H9 (cell line): Measurements from ENCODE around the gene AVPR2. TPM values are rescaled to one million over a fixed set of nuclear protein-coding genes. Genes with fewer than 3 reads are reported as not detected.

Experiments used
- DNase-seq: peaks from one replicate; pipeline ENCODE4 v3.0.0-alpha.2; 2017
- H2AFZ ChIP-seq: one replicate; pipeline ENCODE4 v1.6.1; 2013; ENCODE audit warnings: mild to moderate bottlenecking, low read length, control low read depth, moderate library complexity
- H2AK5ac ChIP-seq: 2 replicates; pipeline ENCODE4 v1.6.1; 2013; ENCODE audit warnings: low read length, control low read depth, mixed read lengths; ENCODE audit not compliant: insufficient read length
- H2BK120ac ChIP-seq: one replicate; pipeline ENCODE4 v1.6.1; 2013; ENCODE audit warnings: low read depth, mild to moderate bottlenecking, low read length, control low read depth, inconsistent platforms; ENCODE audit not compliant: poor library complexity, severe bottlenecking
- H2BK12ac ChIP-seq: 2 replicates; pipeline ENCODE4 v1.6.1; 2013; ENCODE audit warnings: low read length, control low read depth, mixed read lengths, low read depth; ENCODE audit not compliant: insufficient read length
- H2BK15ac ChIP-seq: 2 replicates; pipeline ENCODE4 v1.6.1; 2013; ENCODE audit warnings: low read depth, low read length, control low read depth
- H2BK20ac ChIP-seq: one replicate; pipeline ENCODE4 v1.6.1; 2013; ENCODE audit warnings: low read depth, mild to moderate bottlenecking, low read length, control low read depth, inconsistent platforms; ENCODE audit not compliant: poor library complexity, severe bottlenecking
- H2BK5ac ChIP-seq: 2 replicates; pipeline ENCODE4 v1.6.1; 2013; ENCODE audit warnings: low read length, control low read depth, mixed read lengths; ENCODE audit not compliant: insufficient read length
- H3K14ac ChIP-seq: 2 replicates; pipeline ENCODE4 v1.6.1; 2013; ENCODE audit warnings: low read length, control low read depth; ENCODE audit not compliant: insufficient read depth
- H3K18ac ChIP-seq: 2 replicates; pipeline ENCODE4 v1.6.1; 2013; ENCODE audit warnings: low read depth, mild to moderate bottlenecking, mixed read lengths, low read length, control low read depth; ENCODE audit not compliant: insufficient read length
- H3K23ac ChIP-seq: 2 replicates; pipeline ENCODE4 v1.6.1; 2013; ENCODE audit warnings: low read length, control low read depth, mixed read lengths, low read depth; ENCODE audit not compliant: insufficient read length
- H3K23me2 ChIP-seq: 2 replicates; pipeline ENCODE4 v1.6.1; 2013; ENCODE audit warnings: low read depth, mild to moderate bottlenecking, mixed read lengths, low read length, control low read depth; ENCODE audit not compliant: insufficient read length, poor library complexity, severe bottlenecking
- H3K27ac ChIP-seq: 2 replicates; pipeline ENCODE4 v1.5.1; 2013; ENCODE audit warnings: low read length, control low read depth, mixed read lengths, low read depth; ENCODE audit not compliant: insufficient read length
- H3K27me3 ChIP-seq: 2 replicates; pipeline ENCODE4 v1.6.1; 2013; ENCODE audit warnings: low read length, control low read depth, inconsistent platforms; ENCODE audit not compliant: insufficient read depth
- H3K4ac ChIP-seq: 2 replicates; pipeline ENCODE4 v1.6.1; 2013; ENCODE audit warnings: low read depth, mild to moderate bottlenecking, control low read depth, inconsistent platforms, low read length, moderate library complexity
- H3K4me1 ChIP-seq: 2 replicates; pipeline ENCODE4 v1.6.1; 2013; ENCODE audit warnings: low read length, control low read depth, inconsistent platforms; ENCODE audit not compliant: insufficient read depth
- H3K4me2 ChIP-seq: 2 replicates; pipeline ENCODE4 v1.6.1; 2013; ENCODE audit warnings: low read length, control low read depth, mixed read lengths; ENCODE audit not compliant: insufficient read length, insufficient read depth
- H3K56ac ChIP-seq: 2 replicates; pipeline ENCODE4 v1.6.1; 2013; ENCODE audit warnings: low read depth, mild to moderate bottlenecking, mixed read lengths, low read length, control low read depth; ENCODE audit not compliant: insufficient read length
- H3K79me1 ChIP-seq: 2 replicates; pipeline ENCODE4 v1.6.1; 2013; ENCODE audit warnings: low read depth, mild to moderate bottlenecking, moderate library complexity, low read length, control low read depth, inconsistent platforms; ENCODE audit not compliant: insufficient read depth, poor library complexity, severe bottlenecking
- H3K79me2 ChIP-seq: 2 replicates; pipeline ENCODE4 v1.6.1; 2013; ENCODE audit warnings: low read length, control low read depth, inconsistent platforms; ENCODE audit not compliant: insufficient read depth
- H3K9ac ChIP-seq: 2 replicates; pipeline ENCODE4 v1.6.1; 2013; ENCODE audit warnings: low read length, control low read depth, mixed read lengths; ENCODE audit not compliant: insufficient read length; ENCODE audit errors: extremely low read depth
- H3K9me3 ChIP-seq: one replicate; pipeline ENCODE4 v1.6.1; 2013; ENCODE audit warnings: low read depth, low read length, inconsistent platforms; ENCODE audit not compliant: control insufficient read depth
- H3T11ph ChIP-seq: one replicate; pipeline ENCODE4 v1.6.1; 2013; ENCODE audit warnings: mild to moderate bottlenecking, low read length, control low read depth, inconsistent platforms
- H4K20me1 ChIP-seq: one replicate; pipeline ENCODE4 v1.6.1; 2013; ENCODE audit not compliant: control insufficient read depth, insufficient read length, insufficient read depth
- H4K5ac ChIP-seq: 2 replicates; pipeline ENCODE4 v1.6.1; 2013; ENCODE audit warnings: low read depth, mild to moderate bottlenecking, mixed read lengths, low read length, control low read depth; ENCODE audit not compliant: insufficient read length
- H4K8ac ChIP-seq: replicated peaks from 2 replicates; pipeline ENCODE4 v1.6.1; 2013; ENCODE audit warnings: low read length, control low read depth, mixed read lengths, low read depth; ENCODE audit not compliant: insufficient read length
- H4K91ac ChIP-seq: 2 replicates; pipeline ENCODE4 v1.6.1; 2013; ENCODE audit warnings: low read depth, mild to moderate bottlenecking, moderate library complexity, mixed read lengths, low read length, control low read depth; ENCODE audit not compliant: insufficient read length
- H3K27ac Mint-ChIP-seq, 3 experiments: 2 replicates in 2 of 3; 3 replicates in 1 of 3; pipeline ENCODE4 v1.8.0; 2020 to 2021; ENCODE audit warnings: mixed read lengths in 3 of 3, mild to moderate bottlenecking in 1 of 3, moderate library complexity in 1 of 3
- H3K27me3 Mint-ChIP-seq: 2 replicates; pipeline ENCODE4 v1.8.0; 2021; ENCODE audit warnings: low read depth, mild to moderate bottlenecking, moderate library complexity, mixed read lengths
- H3K36me3 Mint-ChIP-seq, 3 experiments: 2 replicates in 2 of 3; 3 replicates in 1 of 3; pipeline ENCODE4 v1.8.0; 2020 to 2021; ENCODE audit warnings: low read depth in 3 of 3, mixed read lengths in 3 of 3; ENCODE audit not compliant: insufficient read depth in 1 of 3
- H3K4me1 Mint-ChIP-seq, 2 experiments: 2 replicates each; pipeline ENCODE4 v1.8.0; 2020; ENCODE audit warnings: mixed read lengths in 2 of 2
- H3K4me3 Mint-ChIP-seq, 2 experiments: 2 replicates in 1 of 2; 3 replicates in 1 of 2; pipeline ENCODE4 v1.8.0; 2020 to 2021; ENCODE audit warnings: mild to moderate bottlenecking in 2 of 2, mixed read lengths in 2 of 2, moderate library complexity in 1 of 2
- H3K9me3 Mint-ChIP-seq, 2 experiments: 2 replicates in 1 of 2; 3 replicates in 1 of 2; pipeline ENCODE4 v1.8.0; 2020; ENCODE audit warnings: mild to moderate bottlenecking in 2 of 2, mixed read lengths in 2 of 2, moderate library complexity in 1 of 2
- WGBS: extraction: QIAGEN DNeasy Blood & Tissue Kit; methylation state at CpG from one replicate; pipeline ENCODE4 v1.1.7; 2013; ENCODE audit warnings: missing lambda C conversion rate, low lambda C conversion rate, mixed read lengths; ENCODE audit not compliant: insufficient read length; ENCODE audit errors: extremely low coverage; 5-methylcytosine and 5-hydroxymethylcytosine counted together
- total RNA-seq: library from RNA; stranded (reverse); gene quantifications from 2 replicates; pipeline ENCODE4 v1.2.1, GENCODE V29; 2021
- TF ChIP-seq, protein P1 (sequence below): fragments of 200-600 bp; sonication (generic); conservative IDR thresholded peaks from 3 replicates; pipeline ENCODE4 v1.8.0; 2021; ENCODE audit warnings: antibody characterized with exemption, mild to moderate bottlenecking

The AVPR2 gene
- total RNA-seq, 1 experiment from 2014 or later, result not detected

DNA sequence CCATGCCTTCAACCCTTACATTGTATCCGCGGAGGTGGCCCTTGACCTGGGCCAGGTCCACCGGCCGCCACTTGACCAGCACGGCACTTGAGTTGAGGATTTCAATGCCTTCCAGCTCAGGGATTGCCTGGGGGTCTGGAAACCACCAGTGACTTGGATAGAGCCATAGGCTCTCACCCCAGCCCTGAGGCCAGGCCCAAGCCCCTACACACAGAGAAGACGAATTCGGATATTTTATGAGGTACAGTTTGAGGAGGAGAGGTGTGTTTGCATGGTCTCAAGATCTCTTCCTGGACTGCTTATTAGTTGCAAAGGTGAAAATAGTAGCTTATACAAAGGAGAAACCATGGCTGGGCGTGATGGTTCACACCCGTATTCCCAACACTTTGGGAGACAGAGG, 38.8 kb upstream of the AVPR2 start:
- peaks cover 65 to 85% of the 10 kb centered on the region in 2 experiments for H3K9me3 Mint-ChIP-seq
- Histone ChIP-seq H3K14ac (no peak overlapping the region), H4K5ac (no peak overlapping the region), H3K18ac (no peak overlapping the region), H2BK20ac (no peak overlapping the region), H3K4me2 (no peak overlapping the region), H2BK12ac (no peak overlapping the region), H3K27ac (no peak overlapping the region), H3K79me1 (no peaks in the 10 kb centered on the region), H3K4ac (no peak overlapping the region), H4K8ac (no peak overlapping the region), H3K23me2 (no peaks in the 10 kb centered on the region), H3T11ph (no peak overlapping the region), H2BK120ac (no peak overlapping the region), H2BK5ac (no peak overlapping the region), H3K9ac (no peak overlapping the region), H2AFZ (no peak overlapping the region), H4K91ac (no peak overlapping the region), H3K9me3 (peaks cover 21% of the 10 kb centered on the region), H3K23ac (no peak overlapping the region), H2AK5ac (no peak overlapping the region), H3K79me2 (no peaks in the 10 kb centered on the region), H3K4me1 (no peaks in the 10 kb centered on the region), H3K56ac (no peak overlapping the region), H2BK15ac (no peak overlapping the region), H3K27me3 (no peaks in the 10 kb centered on the region), H4K20me1 (no peaks in the 10 kb centered on the region)
- TF ChIP-seq, protein P1, sequence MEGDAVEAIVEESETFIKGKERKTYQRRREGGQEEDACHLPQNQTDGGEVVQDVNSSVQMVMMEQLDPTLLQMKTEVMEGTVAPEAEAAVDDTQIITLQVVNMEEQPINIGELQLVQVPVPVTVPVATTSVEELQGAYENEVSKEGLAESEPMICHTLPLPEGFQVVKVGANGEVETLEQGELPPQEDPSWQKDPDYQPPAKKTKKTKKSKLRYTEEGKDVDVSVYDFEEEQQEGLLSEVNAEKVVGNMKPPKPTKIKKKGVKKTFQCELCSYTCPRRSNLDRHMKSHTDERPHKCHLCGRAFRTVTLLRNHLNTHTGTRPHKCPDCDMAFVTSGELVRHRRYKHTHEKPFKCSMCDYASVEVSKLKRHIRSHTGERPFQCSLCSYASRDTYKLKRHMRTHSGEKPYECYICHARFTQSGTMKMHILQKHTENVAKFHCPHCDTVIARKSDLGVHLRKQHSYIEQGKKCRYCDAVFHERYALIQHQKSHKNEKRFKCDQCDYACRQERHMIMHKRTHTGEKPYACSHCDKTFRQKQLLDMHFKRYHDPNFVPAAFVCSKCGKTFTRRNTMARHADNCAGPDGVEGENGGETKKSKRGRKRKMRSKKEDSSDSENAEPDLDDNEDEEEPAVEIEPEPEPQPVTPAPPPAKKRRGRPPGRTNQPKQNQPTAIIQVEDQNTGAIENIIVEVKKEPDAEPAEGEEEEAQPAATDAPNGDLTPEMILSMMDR, result no peak
- WGBS, result no CpG with 5 or more reads among the region's 9 CpGs
- peaks cover 12 to 27% of the 10 kb centered on the region in 2 experiments for H3K4me1 Mint-ChIP-seq
- no peaks in the 10 kb centered on the region; the same call in none of the 2 replicates for H3K27me3 Mint-ChIP-seq
- peaks cover 13 to 35% (median 13%) of the 10 kb centered on the region in 3 experiments for H3K36me3 Mint-ChIP-seq
- H3K27ac Mint-ChIP-seq, result no peak overlapping the region
- no peak overlapping the region; a peak in 1 of 5 replicates for H3K4me3 Mint-ChIP-seq
- DNase-seq, result no peak
